Cardiac fibroblast (primary cell): Measurements from ENCODE around the gene B4GALT4.

ENCODE experiments used
- DNase-seq, 2 donors: peaks; one replicate each; pipeline versions ENCODE4 v3.0.0 to v3.0.0-alpha.2; 2010; ENCODE audit warnings: low read depth in 2 of 2
- H3K4me3 ChIP-seq, 2 donors: replicated peaks in 1 of 2; 1 replicate in 1 of 2; 2 replicates in 1 of 2; pipeline ENCODE4 v1.5.1; 2011; ENCODE audit warnings: low read depth in 2 of 2, low read length in 2 of 2, mild to moderate bottlenecking in 2 of 2, moderate library complexity in 1 of 2
- TF ChIP-seq, protein P1 (sequence below): IDR thresholded peaks from one replicate; pipeline ENCODE4 v1.5.1; 2011; ENCODE audit warnings: low read depth, mild to moderate bottlenecking, low read length, inconsistent platforms

B4GALT4 gene

DNA sequence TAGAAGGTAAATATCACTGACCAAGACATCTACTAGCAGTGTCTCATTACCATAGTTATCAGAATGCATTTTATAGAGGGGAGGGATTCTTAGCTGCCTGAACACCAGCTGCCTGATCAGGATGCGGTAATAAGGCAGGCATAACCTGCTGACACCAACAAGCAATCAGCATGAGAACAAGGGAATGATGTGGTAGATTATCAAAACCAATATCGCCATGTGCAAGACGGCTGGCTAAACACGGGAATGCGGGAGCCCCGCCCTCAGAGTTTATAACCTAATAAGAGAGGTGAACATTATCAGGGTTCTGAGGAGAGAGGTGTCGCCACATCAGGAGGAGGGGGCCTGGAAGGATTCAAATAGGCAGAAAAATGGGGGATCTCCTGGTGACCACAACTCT lies 20.5 kb downstream of the B4GALT4 start:
- TF ChIP-seq, protein P1, sequence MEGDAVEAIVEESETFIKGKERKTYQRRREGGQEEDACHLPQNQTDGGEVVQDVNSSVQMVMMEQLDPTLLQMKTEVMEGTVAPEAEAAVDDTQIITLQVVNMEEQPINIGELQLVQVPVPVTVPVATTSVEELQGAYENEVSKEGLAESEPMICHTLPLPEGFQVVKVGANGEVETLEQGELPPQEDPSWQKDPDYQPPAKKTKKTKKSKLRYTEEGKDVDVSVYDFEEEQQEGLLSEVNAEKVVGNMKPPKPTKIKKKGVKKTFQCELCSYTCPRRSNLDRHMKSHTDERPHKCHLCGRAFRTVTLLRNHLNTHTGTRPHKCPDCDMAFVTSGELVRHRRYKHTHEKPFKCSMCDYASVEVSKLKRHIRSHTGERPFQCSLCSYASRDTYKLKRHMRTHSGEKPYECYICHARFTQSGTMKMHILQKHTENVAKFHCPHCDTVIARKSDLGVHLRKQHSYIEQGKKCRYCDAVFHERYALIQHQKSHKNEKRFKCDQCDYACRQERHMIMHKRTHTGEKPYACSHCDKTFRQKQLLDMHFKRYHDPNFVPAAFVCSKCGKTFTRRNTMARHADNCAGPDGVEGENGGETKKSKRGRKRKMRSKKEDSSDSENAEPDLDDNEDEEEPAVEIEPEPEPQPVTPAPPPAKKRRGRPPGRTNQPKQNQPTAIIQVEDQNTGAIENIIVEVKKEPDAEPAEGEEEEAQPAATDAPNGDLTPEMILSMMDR, result no peak
- no peak for DNase-seq
- no peak overlapping the region for H3K4me3 ChIP-seq

- TF ChIP-seq, protein P1, result no peak
- DNase-seq, result peak in 1 of 2 donors; percentile 45
- no peak overlapping the region for H3K4me3 ChIP-seq
Observed at GRCh38 chr3:119219069-119219468, 21.6 kb downstream of the B4GALT4 start.

DNA sequence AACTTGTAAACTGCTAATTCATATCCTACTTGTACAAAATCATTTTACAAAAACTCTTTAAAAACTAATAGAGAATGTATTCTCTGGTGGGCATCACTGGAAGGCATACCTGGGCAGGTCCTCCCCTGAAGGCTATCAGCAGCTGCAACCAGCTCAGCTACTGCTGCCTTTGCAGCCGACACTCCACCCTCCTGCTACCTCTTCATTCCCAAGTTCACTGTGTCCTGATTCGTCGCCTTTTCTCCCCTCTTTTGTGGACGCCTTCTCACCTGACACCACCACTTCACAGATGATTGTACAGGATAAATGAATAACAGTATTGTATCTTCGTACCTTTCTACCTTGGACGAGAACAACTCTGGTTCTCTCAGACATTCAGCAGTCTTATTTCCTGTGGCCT lies 28.9 kb downstream of the B4GALT4 start:
- no peak for DNase-seq
- H3K4me3 ChIP-seq, result no peak overlapping the region
- TF ChIP-seq, protein P1, result no peak

GRCh38 chr3:119211193-119211592 lies 29.5 kb downstream of the B4GALT4 start:
- DNase-seq, result no peak
- no peak overlapping the region for H3K4me3 ChIP-seq
- TF ChIP-seq, protein P1, result no peak

- TF ChIP-seq, protein P1, result no peak
- DNase-seq, result no peak
- no peak overlapping the region for H3K4me3 ChIP-seq
Observed at GRCh38 chr3:119207512-119207875, 33.2 kb downstream of the B4GALT4 start.

GRCh38 chr3:119206611-119207511 lies 33.8 kb downstream of the B4GALT4 start:
- TF ChIP-seq, protein P1, result no peak
- no peak overlapping the region for H3K4me3 ChIP-seq
- DNase-seq, result no peak

- no peak overlapping the region for H3K4me3 ChIP-seq
- TF ChIP-seq, protein P1, result no peak
- DNase-seq, result no peak
Observed at GRCh38 chr3:119205685-119206084, 35.0 kb downstream of the B4GALT4 start.
